Cerebellar cortex (tissue), 1 donor: ENCODE results near the gene TESMIN.

Source experiments
- DNase-seq: peaks from one replicate; pipeline ENCODE4 v3.0.0-alpha.2; 2015; ENCODE audit warnings: low spot score

The TESMIN gene

GRCh38 chr11:68710409-68710808, 40.9 kb downstream of the TESMIN start:
- no peak for DNase-seq

- DNase-seq: no peak
Measured at GRCh38 chr11:68709062-68709461, 42.3 kb downstream of the TESMIN start.

- no peak for DNase-seq
Measured at GRCh38 chr11:68707527-68707926, 43.8 kb downstream of the TESMIN start.

- DNase-seq: no peak
Measured at GRCh38 chr11:68704887-68705286, 46.4 kb downstream of the TESMIN start.

- DNase-seq: no peak
Measured at GRCh38 chr11:68698993-68699392, 52.3 kb downstream of the TESMIN start.

GRCh38 chr11:68695531-68695930, 55.8 kb downstream of the TESMIN start:
- DNase-seq: no peak

- DNase-seq: no peak
Measured at GRCh38 chr11:68694431-68695297, 56.7 kb downstream of the TESMIN start.

- no peak for DNase-seq
Measured at GRCh38 chr11:68693484-68693882, 57.8 kb downstream of the TESMIN start.

- no peak for DNase-seq
Measured at GRCh38 chr11:68692871-68693483, 58.3 kb downstream of the TESMIN start.

GRCh38 chr11:68692115-68692514, 59.2 kb downstream of the TESMIN start:
- no peak for DNase-seq

GRCh38 chr11:68691402-68691784, 59.9 kb downstream of the TESMIN start:
- DNase-seq: no peak

- no peak for DNase-seq
Measured at GRCh38 chr11:68690671-68691401, 60.5 kb downstream of the TESMIN start.

- no peak for DNase-seq
Measured at GRCh38 chr11:68689737-68690625, 61.3 kb downstream of the TESMIN start.

- no peak for DNase-seq
Measured at GRCh38 chr11:68688881-68689280, 62.4 kb downstream of the TESMIN start.

GRCh38 chr11:68687986-68688385, 63.3 kb downstream of the TESMIN start:
- DNase-seq: no peak

GRCh38 chr11:68687311-68687710, 64.0 kb downstream of the TESMIN start:
- DNase-seq: no peak

- no peak for DNase-seq
Measured at GRCh38 chr11:68686486-68686885, 64.8 kb downstream of the TESMIN start.

GRCh38 chr11:68685656-68686380, 65.5 kb downstream of the TESMIN start:
- DNase-seq: no peak

GRCh38 chr11:68684385-68685356, 66.6 kb downstream of the TESMIN start, which contains the start of gene GAL:
GAL (plus strand) TSS chr11:68684544; CDS start chr11:68684924, 380 bp downstream.
- DNase-seq: no peak
